HepG2 (cell line): ENCODE results near the gene TCF19. TPM values are rescaled to one million over a fixed set of nuclear protein-coding genes. Genes with fewer than 3 reads are reported as not detected.
A peak's percentile ranks its signal among the peaks of the same experiment; 100 is the strongest.

Experiments
- CBX1 ChIP-seq: IDR thresholded peaks from one replicate; pipeline ENCODE4 v1.6.1; 2016; ENCODE audit warnings: antibody characterized with exemption, low read depth
- GFI1 ChIP-seq: sonication (generic); formaldehyde crosslinking; IDR thresholded peaks from 2 replicates; pipeline ENCODE4 v1.5.0; 2020; ENCODE audit warnings: missing genetic modification reagents, mild to moderate bottlenecking, borderline replicate concordance
- MEIS2 ChIP-seq: sonication (generic); formaldehyde crosslinking; IDR thresholded peaks from 2 replicates; pipeline ENCODE4 v1.9.0; 2021; ENCODE audit warnings: mild to moderate bottlenecking, missing genetic modification reagents
- PRDM4 ChIP-seq: sonication (generic); formaldehyde crosslinking; IDR thresholded peaks from 2 replicates; pipeline ENCODE4 v1.9.0; 2021; ENCODE audit warnings: missing genetic modification reagents, borderline replicate concordance
- RBAK ChIP-seq: sonication (generic); formaldehyde crosslinking; IDR thresholded peaks from 2 replicates; pipeline ENCODE4 v1.5.1; 2020; ENCODE audit warnings: mild to moderate bottlenecking, missing genetic modification reagents
- RFXANK ChIP-seq: IDR thresholded peaks from 2 replicates; pipeline ENCODE4 v1.6.1; 2016
- TP53 ChIP-seq: sonication (generic); formaldehyde crosslinking; conservative IDR thresholded peaks from 2 replicates; pipeline ENCODE4 v1.4.0; 2020; ENCODE audit warnings: missing genetic modification reagents
- ZHX2 ChIP-seq, 2 experiments: sonication (generic) in 1 of 2; formaldehyde crosslinking in 1 of 2; IDR thresholded peaks; 2 replicates each; pipeline versions ENCODE4 v1.6.1 to v1.9.0; 2014 to 2022; ENCODE audit warnings: antibody characterized with exemption in 1 of 2, borderline replicate concordance in 1 of 2, inconsistent platforms in 1 of 2, low read depth in 1 of 2, missing genetic modification reagents in 1 of 2
- ZNF275 ChIP-seq: sonication (generic); formaldehyde crosslinking; IDR thresholded peaks from 2 replicates; pipeline ENCODE4 v1.8.0; 2022; ENCODE audit warnings: missing genetic modification reagents, mild to moderate bottlenecking, inconsistent platforms, borderline replicate concordance
- ZNF335 ChIP-seq: sonication (generic); formaldehyde crosslinking; IDR thresholded peaks from 2 replicates; pipeline ENCODE4 v1.4.0; 2020; ENCODE audit warnings: missing genetic modification reagents
- ZNF7 ChIP-seq: IDR thresholded peaks from 2 replicates; pipeline ENCODE4 v1.6.1; 2016; ENCODE audit warnings: missing biosample characterization, missing genetic modification reagents
- ZNF746 ChIP-seq: sonication (generic); formaldehyde crosslinking; IDR thresholded peaks from 2 replicates; pipeline ENCODE4 v1.8.0; 2022; ENCODE audit warnings: mild to moderate bottlenecking, missing genetic modification reagents
- ZNF761 ChIP-seq: sonication (generic); formaldehyde crosslinking; conservative IDR thresholded peaks from 2 replicates; pipeline ENCODE4 v1.4.0; 2020; ENCODE audit warnings: mild to moderate bottlenecking, missing genetic modification reagents
- ZSCAN12 ChIP-seq: sonication (generic); formaldehyde crosslinking; IDR thresholded peaks from 2 replicates; pipeline ENCODE4 v1.9.0; 2021; ENCODE audit warnings: mild to moderate bottlenecking, missing genetic modification reagents
- polyA plus RNA-seq, 8 experiments: library from polyadenylated mRNA; depleted of rRNA in 3 of 8; stranded (reverse) in 7 of 8; unstranded in 1 of 8; fragments of >200 nt; fragmentation: Illumina TruSeq in 4 of 8; extraction: Trizol in 4 of 8; gene quantifications; 2 replicates each; pipeline versions ENCODE4 v1.2.1 to v1.2.3, GENCODE V29; 2011 to 2016; ENCODE audit warnings: low read depth in 4 of 8, missing spikeins in 1 of 8, mixed read lengths in 1 of 8; ENCODE audit not compliant: insufficient read depth in 1 of 8
- total RNA-seq, 5 experiments: library from RNA; depleted of rRNA; stranded (reverse); fragments of >200 nt; fragmentation: Illumina TruSeq; extraction: Trizol; gene quantifications; 2 replicates each; pipeline ENCODE4 v1.2.3, GENCODE V29; 2016; ENCODE audit warnings: low read depth in 1 of 5
- TF ChIP-seq, protein P1 (sequence below): sonication (generic); formaldehyde crosslinking; IDR thresholded peaks from 2 replicates; pipeline ENCODE4 v1.8.1; 2023; ENCODE audit warnings: mild to moderate bottlenecking, inconsistent platforms, moderate library complexity, missing genetic modification reagents, borderline replicate concordance
- TF ChIP-seq, protein P2 (sequence below): sonication (generic); formaldehyde crosslinking; IDR thresholded peaks from 2 replicates; pipeline ENCODE4 v1.4.0; 2020; ENCODE audit warnings: low read depth, mild to moderate bottlenecking, missing genetic modification reagents

The TCF19 gene
- total and polyA plus RNA-seq, 2 of the 13 experiments (the other 11 are each of a cell fraction or from before 2014, with no cell fraction given) = 4.9 to 22.2 TPM

DNA sequence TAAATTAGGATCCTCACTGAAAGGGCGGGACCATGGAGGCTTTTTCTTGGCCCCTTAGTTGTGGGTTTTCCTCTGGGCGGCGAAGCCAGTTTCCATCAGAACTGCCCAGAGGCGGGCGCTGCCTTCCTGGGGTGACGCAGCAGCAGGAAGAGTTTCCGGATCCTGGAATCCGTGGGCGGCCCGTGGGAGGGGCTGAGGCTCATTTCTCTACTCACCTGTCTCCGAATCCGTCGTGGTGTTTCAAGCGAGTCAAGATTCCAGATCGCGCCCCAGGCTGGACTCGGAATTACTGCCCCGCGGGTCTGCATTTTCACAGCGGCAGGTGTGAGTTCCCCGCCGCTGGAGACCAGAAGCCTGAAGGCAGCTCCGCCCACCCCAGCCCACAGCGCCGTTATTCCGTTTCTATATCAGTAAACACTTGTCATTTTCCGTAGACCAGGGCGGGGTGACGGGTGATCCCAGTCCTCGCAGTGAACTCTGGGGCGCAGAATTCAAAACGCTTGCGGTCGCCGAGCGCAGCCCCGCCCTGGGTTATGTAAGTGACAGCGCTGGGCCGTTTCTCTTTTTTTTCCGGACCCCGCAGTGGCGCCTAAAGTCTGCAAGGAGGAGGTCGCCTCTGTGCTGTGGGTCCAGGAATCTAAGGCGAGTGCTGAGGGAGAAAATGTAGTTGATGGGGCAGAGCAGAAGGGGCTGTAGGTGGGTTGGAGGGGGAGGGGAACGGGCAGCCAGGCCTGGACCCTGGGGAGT is 39.3 kb downstream of the TCF19 start (continued):
- no peak for TF ChIP-seq TP53 (CRISPR knock-in tag)
- no peak for TF ChIP-seq RFXANK (CRISPR knock-in tag)
- TF ChIP-seq ZNF761 (CRISPR knock-in tag) = no peak
- peak; percentile 72; the same call in 1 of the 2 replicates for TF ChIP-seq MEIS2 (CRISPR knock-in tag)
- TF ChIP-seq ZHX2 (IDR thresholded peaks at IDR 0.05; ENCODE audit: low read depth) = 0 out of 2 replicates have a peak, but pooled peaks have one; percentile 46
- TF ChIP-seq ZHX2 (CRISPR knock-in tag; IDR thresholded peaks at IDR 0.05; ENCODE audit: borderline replicate concordance) = no peak
- TF ChIP-seq ZSCAN12 (CRISPR knock-in tag) = no peak
- TF ChIP-seq ZNF746 (CRISPR knock-in tag) = no peak; the same call in 1 of the 2 replicates
- TF ChIP-seq CBX1 = no peak
- no peak for TF ChIP-seq PRDM4
- 0 out of 2 replicates have a peak, but pooled peaks have one; percentile 6 for TF ChIP-seq ZNF275 (CRISPR knock-in tag)
- no peak for TF ChIP-seq ZNF7
- TF ChIP-seq GFI1 (CRISPR knock-in tag) = no peak
- TF ChIP-seq, protein P1, sequence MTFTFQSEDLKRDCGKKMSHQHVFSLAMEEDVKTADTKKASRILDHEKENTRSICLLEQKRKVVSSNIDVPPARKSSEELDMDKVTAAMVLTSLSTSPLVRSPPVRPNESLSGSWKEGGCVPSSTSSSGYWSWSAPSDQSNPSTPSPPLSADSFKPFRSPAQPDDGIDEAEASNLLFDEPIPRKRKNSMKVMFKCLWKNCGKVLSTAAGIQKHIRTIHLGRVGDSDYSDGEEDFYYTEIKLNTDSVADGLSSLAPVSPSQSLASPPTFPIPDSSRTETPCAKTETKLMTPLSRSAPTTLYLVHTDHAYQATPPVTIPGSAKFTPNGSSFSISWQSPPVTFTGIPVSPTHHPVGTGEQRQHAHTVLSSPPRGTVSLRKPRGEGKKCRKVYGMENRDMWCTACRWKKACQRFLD (CRISPR knock-in tag) = no peak
- TF ChIP-seq ZNF335 = 0 out of 2 replicates have a peak, but pooled peaks have one; percentile 38
- TF ChIP-seq, protein P2, sequence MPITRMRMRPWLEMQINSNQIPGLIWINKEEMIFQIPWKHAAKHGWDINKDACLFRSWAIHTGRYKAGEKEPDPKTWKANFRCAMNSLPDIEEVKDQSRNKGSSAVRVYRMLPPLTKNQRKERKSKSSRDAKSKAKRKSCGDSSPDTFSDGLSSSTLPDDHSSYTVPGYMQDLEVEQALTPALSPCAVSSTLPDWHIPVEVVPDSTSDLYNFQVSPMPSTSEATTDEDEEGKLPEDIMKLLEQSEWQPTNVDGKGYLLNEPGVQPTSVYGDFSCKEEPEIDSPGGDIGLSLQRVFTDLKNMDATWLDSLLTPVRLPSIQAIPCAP (CRISPR knock-in tag) = no peak
- TF ChIP-seq RBAK (CRISPR knock-in tag) = 0 out of 2 replicates have a peak, but pooled peaks have one; percentile 26
